GM06990 (cell line): Measurements from ENCODE around the gene NOXA1.
A peak's percentile ranks its signal among the peaks of the same experiment; 100 is the strongest.
"Not testable (repeated sequence)": the region's sequence is repeated elsewhere in the genome, so short reads cannot be mapped to it uniquely, and the experiment has no call there.

Experiments used
- DNase-seq: peaks from one replicate; pipeline ENCODE4 v3.0.0-alpha.2; 2011; ENCODE audit not compliant: insufficient read length; ENCODE audit errors: extremely low read depth
- H3K27me3 ChIP-seq: replicated peaks from 2 replicates; pipeline ENCODE4 v1.6.0; 2011; ENCODE audit warnings: low read length; ENCODE audit not compliant: control insufficient read depth, insufficient read depth
- H3K36me3 ChIP-seq: 2 replicates; pipeline ENCODE4 v1.5.1; 2011; ENCODE audit warnings: low read length; ENCODE audit not compliant: control insufficient read depth, insufficient read depth
- H3K4me3 ChIP-seq: replicated peaks from 2 replicates; pipeline ENCODE4 v1.5.1; 2011; ENCODE audit warnings: low read depth, mild to moderate bottlenecking, control low read depth, low read length
- CTCF ChIP-seq: IDR thresholded peaks from 2 replicates; pipeline ENCODE4 v1.5.1; 2011; ENCODE audit warnings: low read length, control low read depth, mild to moderate bottlenecking, inconsistent platforms; ENCODE audit not compliant: insufficient read depth, poor library complexity, severe bottlenecking

Gene NOXA1

DNA sequence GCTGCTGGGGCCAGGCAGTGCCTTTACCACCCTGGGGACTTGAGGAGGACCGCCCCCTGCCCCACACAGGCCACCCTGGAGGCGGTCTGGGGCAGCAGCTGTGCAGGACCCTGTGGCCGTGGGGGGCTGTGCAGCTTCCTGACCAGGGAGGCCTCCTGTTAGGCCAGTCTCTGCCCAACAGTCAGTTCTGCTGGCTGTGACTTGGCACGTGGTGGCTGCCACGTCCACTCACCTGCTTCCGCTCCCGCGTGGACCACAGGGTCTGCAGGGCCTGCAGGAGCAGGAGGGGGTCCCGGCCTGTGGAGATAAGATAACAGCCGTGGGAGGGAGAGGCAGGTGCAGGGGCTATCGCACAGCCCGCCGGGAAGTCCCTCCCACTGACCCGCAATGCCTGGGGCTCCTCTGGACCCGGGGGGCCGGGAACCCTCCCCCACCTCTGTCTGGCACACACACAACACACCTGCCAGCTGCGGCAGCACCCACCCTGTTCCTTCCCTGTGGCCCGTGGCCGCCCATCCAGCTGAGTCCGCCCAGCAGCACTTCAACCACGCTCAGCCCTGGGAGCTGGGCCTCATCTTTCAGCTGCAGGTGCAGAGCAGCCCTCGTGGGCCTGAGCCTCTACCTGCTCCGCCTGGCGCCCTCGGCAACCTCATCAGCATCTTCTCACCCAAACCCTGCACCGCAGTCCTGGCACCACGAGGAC, 40.0 kb upstream of the NOXA1 start:
- no peak for DNase-seq
- no peak for TF ChIP-seq CTCF
- Histone ChIP-seq H3K36me3 (no peaks in the 10 kb centered on the region), H3K4me3 (no peak overlapping the region), H3K27me3 (no peaks in the 10 kb centered on the region)

- TF ChIP-seq CTCF, result no peak
- DNase-seq, result no peak
- H3K4me3 ChIP-seq, result no peak overlapping the region
- no peaks in the 10 kb centered on the region for H3K27me3 ChIP-seq
- no peaks in the 10 kb centered on the region for H3K36me3 ChIP-seq
Measured at GRCh38 chr9:137383784-137384756, 39.1 kb upstream of the NOXA1 start.

- no peak for DNase-seq
Measured at GRCh38 chr9:137385061-137385655, 38.0 kb upstream of the NOXA1 start.

DNA sequence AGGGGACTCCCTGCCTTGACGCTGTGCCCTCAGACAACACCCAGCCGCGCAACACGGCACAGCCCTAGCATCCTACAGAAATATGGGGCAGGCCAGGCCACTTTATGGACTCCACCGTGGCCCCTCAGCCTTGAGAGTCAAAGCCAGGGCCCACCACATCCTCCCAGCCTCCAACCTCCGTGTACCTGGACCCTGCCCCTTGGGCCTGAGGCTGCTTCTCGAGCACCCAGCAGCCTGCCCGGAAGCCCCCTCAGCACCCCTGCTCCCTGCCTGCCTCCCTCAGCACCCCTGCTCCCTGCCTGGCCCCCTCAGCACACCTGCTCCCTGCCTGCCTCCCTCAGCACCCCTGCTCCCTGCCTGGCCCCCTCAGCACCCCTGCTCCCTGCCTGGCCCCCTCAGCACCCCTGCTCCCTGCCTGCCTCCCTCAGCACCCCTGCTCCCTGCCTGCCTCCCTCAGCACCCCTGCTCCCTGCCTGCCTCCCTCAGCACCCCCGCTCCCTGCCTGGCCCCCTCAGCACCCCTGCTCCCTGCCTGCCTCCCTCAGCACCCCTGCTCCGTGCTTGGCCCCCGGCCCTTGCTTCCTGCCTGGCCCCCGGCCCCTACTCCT, 36.6 kb upstream of the NOXA1 start:
- not testable (repeated sequence) for H3K27me3 ChIP-seq, H3K4me3 ChIP-seq, DNase-seq, H3K36me3 ChIP-seq

More at GRCh38 chr9:137385061-137385655, 38.0 kb upstream of the NOXA1 start:
- Histone ChIP-seq H3K27me3 (no peaks in the 10 kb centered on the region), H3K36me3 (no peaks in the 10 kb centered on the region), H3K4me3 (no peak overlapping the region)
- no peak for TF ChIP-seq CTCF

GRCh38 chr9:137387114-137387890, 35.9 kb upstream of the NOXA1 start:
- no peak overlapping the region for H3K4me3 ChIP-seq
- no peaks in the 10 kb centered on the region for H3K27me3 ChIP-seq
- H3K36me3 ChIP-seq, result no peaks in the 10 kb centered on the region; the same call in 1 of the 2 replicates
- DNase-seq, result peak; percentile 12
- no peak for TF ChIP-seq CTCF
